VCaP (cell line): ENCODE results near the gene DOK6.

Source experiments
- H3K27ac ChIP-seq: fragments of 450-650 bp; 2 replicates; pipeline ENCODE4 v1.5.1; 2017
- TF ChIP-seq, protein P1 (sequence below): fragments of 450-650 bp; conservative IDR thresholded peaks from 2 replicates; pipeline ENCODE4 v1.5.1; 2017; ENCODE audit warnings: mild to moderate bottlenecking, moderate library complexity

The DOK6 gene

DNA sequence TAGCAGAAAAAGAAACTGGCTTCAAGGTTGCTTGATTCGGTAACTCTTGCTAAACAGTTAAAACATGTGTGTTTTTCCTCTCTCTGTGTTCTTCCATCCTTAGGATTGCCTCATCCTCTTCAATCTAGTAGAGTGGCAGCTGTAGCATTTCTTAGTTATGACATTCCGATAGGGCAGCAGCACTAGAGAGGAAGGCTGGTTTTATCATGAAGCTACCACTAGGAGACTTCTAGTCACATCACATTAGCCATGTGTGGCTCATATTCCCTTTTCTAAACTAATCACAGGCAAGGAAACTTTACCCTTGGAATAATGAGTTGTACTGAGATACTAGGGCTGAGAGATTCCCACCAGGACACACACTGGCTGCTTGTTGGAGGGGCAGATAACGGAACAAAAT lies 187.6 kb downstream of the DOK6 start:
- H3K27ac ChIP-seq, result no peak overlapping the region
- TF ChIP-seq, protein P1, sequence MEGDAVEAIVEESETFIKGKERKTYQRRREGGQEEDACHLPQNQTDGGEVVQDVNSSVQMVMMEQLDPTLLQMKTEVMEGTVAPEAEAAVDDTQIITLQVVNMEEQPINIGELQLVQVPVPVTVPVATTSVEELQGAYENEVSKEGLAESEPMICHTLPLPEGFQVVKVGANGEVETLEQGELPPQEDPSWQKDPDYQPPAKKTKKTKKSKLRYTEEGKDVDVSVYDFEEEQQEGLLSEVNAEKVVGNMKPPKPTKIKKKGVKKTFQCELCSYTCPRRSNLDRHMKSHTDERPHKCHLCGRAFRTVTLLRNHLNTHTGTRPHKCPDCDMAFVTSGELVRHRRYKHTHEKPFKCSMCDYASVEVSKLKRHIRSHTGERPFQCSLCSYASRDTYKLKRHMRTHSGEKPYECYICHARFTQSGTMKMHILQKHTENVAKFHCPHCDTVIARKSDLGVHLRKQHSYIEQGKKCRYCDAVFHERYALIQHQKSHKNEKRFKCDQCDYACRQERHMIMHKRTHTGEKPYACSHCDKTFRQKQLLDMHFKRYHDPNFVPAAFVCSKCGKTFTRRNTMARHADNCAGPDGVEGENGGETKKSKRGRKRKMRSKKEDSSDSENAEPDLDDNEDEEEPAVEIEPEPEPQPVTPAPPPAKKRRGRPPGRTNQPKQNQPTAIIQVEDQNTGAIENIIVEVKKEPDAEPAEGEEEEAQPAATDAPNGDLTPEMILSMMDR, result peak; percentile 47

DNA sequence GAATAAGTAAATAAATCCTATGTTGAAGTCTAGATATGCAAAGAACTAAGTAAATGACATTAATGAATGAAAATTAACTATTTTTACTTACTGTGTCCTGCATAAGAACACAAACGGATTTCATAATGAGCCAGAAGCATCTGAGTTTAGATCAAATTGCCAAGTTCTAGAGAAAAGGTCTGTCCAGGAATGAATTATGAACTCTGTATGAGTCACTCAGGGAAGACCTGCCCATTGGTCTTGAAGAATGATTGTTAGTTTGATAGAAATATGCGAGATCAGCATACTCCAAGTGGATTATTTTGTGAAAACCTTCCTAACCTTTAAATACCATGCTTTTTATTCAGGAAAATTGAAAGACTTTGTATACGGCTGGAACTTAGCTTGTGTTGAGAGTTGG lies 189.5 kb downstream of the DOK6 start:
- no peak overlapping the region for H3K27ac ChIP-seq
- TF ChIP-seq, protein P1, result no peak

DNA sequence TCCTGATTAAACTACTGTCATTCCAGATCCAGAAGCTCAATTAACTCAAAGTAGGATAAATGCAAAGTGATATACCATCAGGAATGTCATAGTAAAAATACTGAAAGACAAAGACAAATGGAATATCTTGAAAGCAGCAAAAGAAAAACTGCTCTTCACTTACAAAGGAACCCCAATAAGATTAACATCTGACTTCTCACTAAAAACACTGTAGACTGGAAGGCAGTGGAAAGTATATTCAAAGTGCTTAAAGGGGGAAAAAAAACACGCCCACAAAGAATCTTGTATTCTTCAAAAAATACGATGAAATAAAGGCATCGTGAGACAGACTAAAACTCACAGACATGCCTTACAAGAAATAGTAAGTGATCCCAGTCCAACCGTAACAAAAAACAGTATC lies 195.7 kb downstream of the DOK6 start:
- TF ChIP-seq, protein P1, result no peak
- no peak overlapping the region for H3K27ac ChIP-seq

DNA sequence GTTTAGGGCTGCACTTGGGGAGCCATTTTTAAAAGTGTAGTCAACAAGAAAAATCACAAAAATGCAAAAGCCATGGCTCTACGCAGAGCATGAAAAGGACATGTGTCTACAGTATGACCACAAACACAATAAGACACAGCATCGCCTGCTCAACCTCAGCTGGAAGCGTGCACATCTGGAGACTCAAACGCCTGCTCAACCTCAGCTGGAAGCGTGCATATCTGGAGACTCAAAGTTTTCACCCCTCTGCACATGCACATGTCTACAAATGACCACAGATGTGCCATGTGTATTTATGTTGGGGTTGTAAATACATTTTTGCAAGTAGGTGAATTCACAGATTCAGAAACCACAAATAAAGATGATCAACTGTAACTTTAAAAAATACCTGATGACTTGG lies 196.9 kb downstream of the DOK6 start:
- H3K27ac ChIP-seq, result no peak overlapping the region
- TF ChIP-seq, protein P1, result no peak

DNA sequence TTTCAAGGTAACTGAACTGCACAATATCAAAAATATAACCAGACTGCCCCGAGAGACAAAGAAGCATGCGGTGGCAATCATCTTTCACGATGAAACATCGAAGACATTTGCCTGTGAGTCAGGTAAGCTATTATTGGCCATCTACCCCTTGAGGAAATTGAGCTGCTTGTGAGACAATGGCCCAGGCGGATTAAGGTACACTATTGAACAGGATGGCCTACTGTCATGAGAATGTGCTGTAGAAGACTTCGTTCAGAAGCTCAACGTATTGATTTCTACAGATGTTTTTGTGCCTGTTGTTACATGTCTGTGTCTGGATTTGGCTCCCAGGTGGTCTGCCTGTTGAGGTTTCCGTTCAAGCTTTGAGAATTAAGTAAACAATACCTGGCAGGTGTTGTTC lies 198.7 kb downstream of the DOK6 start:
- no peak overlapping the region for H3K27ac ChIP-seq
- TF ChIP-seq, protein P1, result no peak

DNA sequence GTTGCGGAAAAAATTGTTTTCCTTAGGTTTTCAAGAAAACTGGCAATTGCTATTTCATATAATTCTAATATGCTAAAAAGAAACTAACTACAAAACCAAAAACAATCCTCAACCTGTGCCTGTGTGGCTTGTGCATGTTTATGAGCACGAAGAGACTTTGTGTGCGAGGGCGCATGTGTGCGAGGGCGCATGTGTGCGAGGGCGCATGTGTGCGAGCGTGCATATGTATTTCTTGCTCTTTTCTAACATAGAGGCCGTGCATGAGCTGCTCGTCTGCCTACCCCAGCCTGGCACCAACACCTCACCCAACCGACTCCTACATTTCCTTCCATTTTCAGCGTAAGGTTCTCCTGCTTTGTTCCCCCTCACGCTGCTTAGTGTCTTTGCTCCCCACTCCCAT lies 211.6 kb downstream of the DOK6 start:
- H3K27ac ChIP-seq, result no peak overlapping the region
- TF ChIP-seq, protein P1, result no peak

DNA sequence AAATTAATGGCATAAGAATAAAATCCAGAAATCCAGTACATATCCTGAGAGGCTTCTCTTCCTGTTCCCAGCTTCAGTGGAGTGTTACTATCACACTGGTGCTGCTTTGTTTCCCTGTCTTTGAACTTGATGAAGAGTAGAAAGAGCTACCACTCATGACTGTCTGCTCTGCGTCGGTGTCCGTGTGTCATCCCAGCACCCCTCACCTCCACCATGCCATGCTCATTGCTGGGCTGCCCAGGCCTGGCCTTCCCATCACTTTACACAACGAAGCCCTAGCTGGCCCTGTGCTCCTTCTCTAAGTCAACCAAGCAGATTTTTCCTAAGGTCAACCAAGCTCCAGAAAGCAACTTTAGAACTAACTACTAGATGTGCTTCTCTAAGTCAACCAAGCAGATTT lies 215.4 kb downstream of the DOK6 start:
- TF ChIP-seq, protein P1, result no peak

DNA sequence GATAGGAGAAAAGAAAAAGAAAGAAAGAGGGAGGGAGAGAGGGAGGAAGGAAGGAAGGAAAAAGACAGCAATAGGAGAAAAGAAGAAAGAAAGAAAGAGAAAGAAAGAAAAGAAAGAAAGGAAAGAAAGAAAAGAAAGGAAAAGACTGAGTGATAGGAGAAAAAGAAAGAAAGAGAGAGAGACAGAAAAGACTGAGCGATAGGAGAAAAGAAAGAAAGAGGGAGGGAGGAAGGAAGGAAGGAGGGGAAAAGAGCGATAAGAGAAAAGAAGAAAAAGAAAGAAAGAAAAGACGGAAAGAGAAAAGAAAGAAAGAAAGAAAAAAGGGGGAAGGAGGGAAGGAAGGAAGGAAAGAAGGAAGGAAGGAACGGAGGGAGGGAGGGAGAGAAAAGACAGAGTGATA lies 216.7 kb downstream of the DOK6 start:
- H3K27ac ChIP-seq, result no peak overlapping the region
- TF ChIP-seq, protein P1, result no peak

More for the DNA sequence above, 215.4 kb downstream of the DOK6 start:
- no peak overlapping the region for H3K27ac ChIP-seq
